Measurements from ENCODE around the gene REP15.
"Not testable (repeated sequence)": the region's sequence is repeated elsewhere in the genome, so short reads cannot be mapped to it uniquely, and the experiment has no call there.

The REP15 gene

DNA sequence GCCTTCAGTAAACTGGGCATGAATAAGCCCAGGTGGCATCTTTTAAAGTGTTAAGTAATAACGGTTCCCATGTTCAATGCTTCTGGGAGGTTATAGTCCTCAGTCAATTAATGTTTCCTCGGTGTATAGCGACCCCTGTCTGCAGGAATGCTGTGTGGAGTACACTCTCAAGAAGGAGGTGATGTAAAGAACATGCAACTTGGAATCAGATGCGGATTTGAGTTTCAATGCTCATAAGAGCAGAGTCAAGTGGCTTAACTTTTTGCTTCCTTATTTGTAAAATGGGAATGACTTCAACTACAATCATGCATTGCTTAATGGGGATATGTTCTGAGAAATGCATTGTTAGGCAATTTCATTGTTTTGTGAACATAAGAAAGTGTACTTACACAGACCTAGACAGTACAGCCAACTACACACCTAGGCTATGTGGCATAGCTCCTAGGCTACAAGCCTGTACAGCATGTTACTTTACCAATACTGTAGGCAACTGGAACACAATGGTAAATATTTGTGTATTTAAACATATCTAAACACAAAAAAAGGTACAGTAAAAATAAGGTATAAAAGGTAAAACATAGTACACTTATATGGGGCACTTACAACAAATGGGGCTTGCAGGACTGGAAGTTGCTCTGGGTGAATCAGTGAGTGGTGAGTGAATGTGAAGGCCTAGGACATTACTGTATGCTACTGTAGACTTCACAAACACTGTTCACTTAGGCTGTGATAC is 7.6 kb downstream of the REP15 start:
- peak; percentile 36 to 69 for DNase-seq

DNA sequence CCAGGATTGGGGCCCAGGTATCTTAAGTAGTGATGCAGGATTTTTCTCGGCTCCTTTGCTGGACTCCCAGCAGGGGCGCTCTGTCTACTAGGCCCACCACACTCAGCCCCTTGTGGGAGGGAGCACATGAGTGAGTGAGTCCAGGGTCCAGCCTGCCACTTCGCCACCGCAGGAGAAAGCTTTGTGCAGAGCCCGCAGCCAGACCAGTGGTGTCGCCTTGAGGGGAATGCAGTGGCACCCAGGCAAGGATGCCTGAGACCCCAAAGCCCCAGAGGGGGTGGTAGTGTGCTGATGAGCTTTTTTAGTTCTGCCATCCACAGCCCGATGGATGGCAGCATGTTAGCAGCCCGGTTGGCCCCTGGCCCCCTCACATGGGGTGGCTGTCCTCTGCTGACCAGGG is 9.0 kb downstream of the REP15 start:
- DNase-seq = no peak

DNA sequence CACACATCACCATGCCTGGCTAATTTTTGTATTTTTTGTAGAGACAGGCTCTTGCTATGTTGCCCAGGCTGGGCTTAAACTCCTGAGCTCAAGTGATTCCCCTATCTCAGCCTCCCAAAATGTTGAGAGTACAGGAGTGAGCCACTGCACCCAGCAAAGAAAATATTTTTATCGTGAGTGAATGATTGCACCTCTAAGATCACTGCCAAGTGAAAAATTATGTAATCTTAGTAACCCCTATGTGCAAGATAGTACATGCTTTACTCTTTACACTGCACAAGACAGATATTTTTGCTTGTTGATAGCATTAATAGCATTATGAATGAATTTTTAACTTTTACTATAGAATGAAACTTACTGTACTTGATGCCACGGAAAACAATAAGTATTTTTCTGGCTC is 11.0 kb downstream of the REP15 start:
- DNase-seq = no peak

DNA sequence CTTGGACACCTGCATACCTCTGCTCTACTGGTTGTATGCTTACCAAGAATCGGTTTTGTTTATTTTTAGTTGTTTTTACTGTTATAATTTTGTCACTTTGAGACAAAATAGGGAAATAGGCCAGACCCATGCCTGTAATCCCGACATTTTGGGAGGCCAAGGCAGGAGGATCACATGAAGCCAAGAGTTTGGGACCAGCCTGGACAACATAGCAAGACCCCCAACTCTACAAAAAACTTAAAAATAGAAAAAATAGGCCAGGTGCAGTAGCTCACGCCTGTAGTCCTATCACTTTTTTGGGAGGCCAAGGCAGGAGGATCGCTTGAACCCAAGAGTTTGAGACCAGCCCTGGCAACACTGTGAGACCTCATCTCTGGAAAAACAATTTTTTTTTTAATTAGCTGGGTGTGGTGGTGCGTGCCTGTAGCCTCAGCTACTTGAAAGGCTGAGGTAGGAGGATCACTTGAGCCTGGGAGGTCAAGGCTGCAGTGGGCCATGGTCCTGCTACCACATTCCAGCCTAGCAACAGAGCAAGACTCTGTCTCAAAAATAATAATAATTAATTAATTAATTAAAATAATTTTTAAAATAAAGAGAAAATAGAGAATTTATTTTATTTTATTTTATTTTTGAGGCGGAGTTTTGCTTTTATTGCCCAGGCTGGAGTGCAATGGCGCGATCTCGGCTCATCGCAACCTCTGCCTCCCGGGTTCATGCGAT is 13.1 kb downstream of the REP15 start:
- DNase-seq = no peak

DNA sequence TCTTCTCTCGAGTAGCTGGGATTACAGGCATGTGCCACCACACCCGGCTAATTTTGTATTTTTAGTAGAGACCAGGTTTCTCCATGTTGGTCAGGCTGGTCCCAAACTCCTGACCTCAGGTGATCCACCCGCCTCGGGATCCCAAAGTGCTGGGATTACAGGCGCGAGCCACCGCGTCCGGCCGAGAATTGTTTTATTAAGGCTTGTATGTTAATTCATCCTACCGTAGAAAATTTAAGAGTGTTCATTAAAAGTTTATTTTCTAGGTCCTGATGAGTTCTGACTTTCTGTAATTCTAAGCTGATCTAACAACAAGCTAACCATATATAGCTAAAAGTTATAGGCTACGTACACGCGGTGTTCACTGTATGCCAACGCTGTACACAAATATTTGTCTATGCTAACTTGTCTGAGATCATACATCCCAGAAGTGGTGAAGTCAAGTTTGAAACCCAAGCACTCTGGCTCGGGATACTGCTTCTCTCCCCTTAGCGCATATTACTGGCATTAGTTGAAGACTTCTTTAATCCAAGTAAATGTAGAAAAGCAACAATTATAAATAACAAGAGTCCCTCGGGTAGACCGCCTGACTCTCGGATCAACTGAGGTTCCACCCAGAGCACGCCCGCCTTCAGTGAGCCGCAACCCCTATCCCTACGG is 13.8 kb downstream of the REP15 start:
- DNase-seq = peak in 1 of 2 experiments; percentile 31

DNA sequence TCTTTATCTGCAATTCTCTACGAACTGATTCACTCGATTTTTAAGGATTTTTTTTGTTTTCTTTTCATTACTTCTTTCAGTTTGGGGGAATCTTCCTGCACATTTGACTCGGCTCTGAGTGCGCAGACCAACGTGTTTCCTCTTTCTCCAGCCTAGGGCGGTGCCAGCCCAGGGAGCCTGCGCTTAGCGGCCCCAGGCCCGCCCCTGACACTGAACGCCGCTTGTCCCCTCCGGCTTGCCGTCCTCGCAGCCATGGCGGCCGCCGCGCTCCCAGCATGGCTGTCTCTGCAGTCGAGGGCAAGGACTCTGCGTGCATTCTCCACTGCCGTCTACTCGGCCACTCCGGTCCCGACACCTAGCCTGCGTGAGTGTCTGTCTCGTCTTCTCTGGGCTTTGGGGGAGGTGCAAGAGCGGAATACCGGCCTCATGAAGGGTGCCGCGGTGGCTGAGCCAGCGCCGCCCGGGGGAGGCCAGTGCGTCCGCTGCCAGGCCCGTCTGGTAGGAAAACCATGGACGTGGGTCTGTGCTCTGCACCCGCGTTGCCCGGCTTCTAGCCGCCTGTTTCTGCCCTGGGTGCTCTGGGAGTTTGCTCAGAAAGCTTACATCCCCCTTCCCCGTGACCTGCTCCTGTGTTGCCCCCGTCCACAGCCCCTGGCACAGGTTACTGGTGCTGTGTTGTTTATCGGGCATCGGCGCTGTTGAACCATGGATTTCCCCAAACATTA is 14.5 kb downstream of the REP15 start, which contains the start of gene MRPS35:
TSS of gene MRPS35 (plus strand) at position 241 of the 725 bp plus-strand sequence. CDS start at position 253, 12 bp downstream.
- peak; percentile 62 to 77 for DNase-seq

DNA sequence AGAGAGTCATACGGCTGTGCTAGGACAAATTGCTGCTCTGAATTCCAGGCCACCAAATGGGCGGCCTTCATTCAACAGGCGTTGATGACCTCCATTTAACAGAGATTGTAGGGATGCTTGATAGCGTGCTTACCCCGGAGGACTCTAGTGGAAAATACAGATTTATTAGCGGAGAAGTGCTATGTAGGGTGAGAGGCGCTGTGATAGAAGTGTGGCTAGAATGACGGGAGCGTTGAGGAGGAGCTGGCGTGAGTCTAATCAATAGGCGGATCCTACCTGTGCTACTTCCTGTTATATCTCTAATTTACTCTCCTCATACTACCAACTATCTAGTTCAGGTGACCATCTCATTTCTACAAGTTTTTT is 15.1 kb downstream of the REP15 start:
- peak in 1 of 2 experiments; percentile 43 for DNase-seq

DNA sequence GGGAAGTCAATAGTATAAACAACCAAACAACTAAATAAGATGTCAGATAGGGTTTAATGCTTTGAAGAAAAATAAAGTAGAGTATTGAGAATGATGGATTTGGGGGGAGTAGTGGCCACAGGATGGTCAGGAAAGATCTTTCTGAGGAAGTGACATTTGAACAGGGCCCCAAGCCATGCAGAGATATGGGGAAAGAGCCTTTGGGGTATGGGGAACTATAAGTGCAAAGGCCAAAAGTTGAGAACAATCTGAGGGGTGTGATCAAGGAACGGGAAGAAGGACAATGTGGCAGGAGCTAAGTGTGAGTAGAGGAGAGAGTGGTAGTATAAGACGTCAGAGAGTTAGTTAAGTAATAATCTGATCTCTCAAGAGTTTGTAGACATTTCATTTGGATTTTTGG is 15.7 kb downstream of the REP15 start:
- DNase-seq = no peak

DNA sequence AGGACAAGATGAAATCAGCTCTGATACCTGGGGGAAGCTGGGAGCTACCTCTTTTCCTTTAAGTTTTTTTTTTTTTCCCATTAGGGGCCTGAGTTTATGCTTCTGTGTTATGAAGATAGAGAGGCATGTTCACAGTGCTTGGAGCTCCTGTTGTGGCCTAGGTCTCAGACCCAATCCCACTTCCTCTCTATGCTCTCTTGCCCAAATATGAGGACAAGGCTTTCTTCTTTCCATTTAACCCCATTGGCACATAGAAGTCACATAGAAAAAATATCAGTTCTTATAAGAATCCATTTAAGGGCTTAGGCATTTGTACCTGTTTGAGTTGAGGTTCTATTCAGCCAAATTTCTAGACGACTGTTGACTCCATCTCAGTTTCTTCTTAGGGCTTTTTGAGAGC is 27.0 kb downstream of the REP15 start:
- no peak for DNase-seq

DNA sequence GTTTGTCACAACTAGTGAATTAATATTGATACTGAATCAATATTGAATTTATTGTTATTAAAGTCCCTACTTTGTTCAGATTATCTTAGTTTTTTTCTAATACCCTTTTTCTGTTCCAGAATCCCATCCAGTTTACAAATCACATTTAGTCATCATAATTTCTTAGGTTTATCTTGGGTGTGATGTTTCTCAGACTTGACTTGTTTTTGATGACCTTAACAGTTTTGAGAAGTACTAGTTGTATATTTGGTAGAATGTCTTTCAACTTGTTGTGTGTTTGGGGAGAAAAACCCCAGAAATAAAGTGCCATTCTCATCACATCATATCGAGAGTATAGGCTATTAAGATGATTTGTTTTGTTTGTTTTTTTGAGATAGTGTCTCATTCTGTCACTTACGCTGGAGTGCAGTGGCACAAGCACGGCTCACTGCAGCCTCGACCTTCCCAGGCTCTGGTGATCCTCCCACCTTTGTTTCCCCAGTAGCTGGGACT is 33.9 kb downstream of the REP15 start:
- DNase-seq = no peak

DNA sequence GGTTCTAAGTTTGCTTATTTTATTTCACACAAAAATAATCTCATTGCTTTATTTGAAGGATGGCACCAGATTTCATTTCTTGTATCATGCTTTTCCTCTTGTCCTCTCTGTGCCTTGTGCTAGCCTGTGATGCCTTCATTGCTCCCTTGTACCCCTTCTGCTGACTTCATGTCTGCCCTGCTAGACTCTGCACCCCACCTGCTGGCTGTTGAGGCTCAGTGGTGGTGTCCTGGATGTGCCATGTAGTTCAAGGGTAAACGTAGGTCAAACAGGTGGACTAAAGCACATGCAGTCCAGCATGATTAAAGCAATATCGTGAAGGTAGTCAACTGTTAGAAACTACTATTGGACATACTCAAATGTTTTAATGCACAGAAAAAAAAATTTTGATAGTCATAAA is 36.0 kb downstream of the REP15 start:
- peak in 1 of 2 experiments; percentile 5 for DNase-seq

DNA sequence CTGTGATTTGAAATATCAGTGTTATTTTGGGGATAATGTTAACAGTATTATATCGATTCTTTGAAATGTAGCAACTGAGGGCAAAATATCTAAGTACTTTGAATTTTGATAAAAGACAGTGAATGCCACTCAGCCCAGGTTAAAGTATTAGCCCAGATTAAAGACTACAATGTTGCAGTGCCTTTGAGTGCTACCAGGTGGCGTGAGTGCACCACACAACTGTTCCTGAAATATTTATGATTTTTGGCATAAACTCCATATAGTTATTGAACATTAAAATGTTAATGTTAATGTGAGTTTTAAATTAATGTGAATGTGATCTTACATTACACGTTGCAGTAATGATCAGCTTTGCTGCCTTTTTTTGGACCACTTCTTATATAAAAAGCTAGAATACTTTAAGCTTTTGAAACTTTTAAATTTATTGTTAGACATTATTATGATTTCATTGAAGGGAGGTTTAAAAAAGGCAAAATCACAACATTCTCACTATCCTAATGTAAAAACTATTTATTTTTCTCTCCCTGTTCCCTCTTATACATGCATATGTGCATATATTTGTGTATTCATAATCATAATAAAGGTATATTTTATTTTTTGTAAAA is 36.9 kb downstream of the REP15 start:
- peak in 1 of 2 experiments; percentile 29 for DNase-seq

DNA sequence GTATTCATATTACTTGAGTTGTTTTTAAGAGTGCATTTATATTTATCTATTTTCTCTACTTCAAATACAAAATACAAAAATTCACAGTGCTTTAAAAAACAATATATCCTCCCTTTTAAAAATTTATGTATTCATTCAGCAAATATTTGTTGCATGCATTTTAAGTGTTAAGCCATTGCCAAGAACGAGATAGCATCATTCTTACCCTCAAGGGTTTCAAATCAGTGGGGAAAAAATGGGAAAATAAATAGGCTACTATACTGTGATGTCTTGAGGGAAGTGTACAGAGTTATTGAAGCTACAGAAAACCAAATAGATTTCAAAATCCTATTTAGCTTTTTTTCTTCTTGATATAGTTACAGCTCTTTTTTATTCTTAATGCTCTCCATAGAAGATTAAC is 37.5 kb downstream of the REP15 start:
- no peak for DNase-seq

DNA sequence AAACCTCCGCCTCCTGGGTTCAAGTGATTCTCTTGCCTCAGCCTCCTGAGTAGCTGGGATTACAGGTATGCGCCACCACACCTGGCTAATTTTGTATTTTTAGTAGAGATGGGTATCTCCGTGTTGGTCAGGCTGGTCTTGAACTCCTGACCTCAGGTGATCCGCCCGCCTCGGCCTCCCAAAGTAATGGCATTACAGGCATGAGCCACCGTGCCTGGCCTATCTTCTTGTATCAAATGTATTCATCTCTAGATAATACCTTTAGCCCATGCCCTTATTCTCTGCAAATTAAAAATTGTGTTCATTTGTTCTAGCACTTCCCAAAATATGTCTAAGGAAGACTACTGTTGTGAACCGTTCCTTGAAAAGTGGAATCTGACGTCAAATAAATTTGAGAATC is 38.1 kb downstream of the REP15 start:
- not testable (repeated sequence) for DNase-seq

DNA sequence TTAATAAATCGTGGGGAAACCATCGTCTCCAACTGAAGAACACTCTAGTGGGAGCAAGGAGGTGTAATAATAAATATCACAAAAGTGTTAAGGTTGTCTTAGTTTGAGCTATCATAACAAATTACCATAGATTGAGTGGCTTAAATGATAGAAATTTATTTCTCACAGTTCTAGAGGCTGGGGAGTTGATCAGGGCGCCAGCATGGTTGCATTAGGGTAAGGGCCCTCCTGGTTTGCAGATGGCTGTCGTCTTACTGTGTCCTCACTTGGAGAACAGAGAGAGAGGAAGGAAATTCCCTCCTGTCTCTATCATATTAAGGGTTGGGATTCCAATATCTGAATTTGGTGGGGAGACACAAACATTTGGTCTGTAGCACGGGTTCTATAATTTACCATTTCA is 47.4 kb downstream of the REP15 start:
- no peak for DNase-seq

DNA sequence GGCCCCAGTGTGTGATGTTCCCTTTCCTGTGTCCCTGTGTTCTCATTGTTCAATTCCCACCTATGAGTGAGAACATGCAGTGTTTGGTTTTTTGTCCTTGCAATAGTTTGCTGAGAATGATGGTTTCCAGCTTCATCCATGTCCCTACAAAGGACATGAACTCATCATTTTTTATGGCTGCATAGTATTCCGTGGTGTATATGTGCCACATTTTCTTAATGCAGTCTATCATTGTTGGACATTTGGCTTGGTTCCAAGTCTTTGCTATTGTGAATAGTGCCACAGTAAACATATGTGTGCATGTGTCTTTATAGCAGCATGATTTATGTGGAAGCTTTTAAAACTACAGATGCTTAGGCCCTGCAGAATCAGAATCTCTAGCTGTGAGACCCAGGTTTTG is 49.5 kb downstream of the REP15 start:
- not testable (repeated sequence) for DNase-seq
